Measurements from ENCODE around the gene C3orf20.

GRCh38 chr3:14784087-14784681, 109.2 kb downstream of the C3orf20 start:
- TF ChIP-seq POLR2A (IDR thresholded peaks at IDR 0.05), result no peak
- TF ChIP-seq CTCF (IDR thresholded peaks at IDR 0.05 in 4 of 5, conservative IDR thresholded peaks at IDR 0.05 in 1 of 5), result no peak

Data from gastrocnemius medialis (tissue), 4 donors.